ENCODE results near the gene KCNG1. TPM values are rescaled to one million over a fixed set of nuclear protein-coding genes. Genes with fewer than 3 reads are reported as not detected.

Gene KCNG1
- polyA plus RNA-seq, 6 donors from 2014 or later = 32.3 to 184 (median 107) TPM

DNA sequence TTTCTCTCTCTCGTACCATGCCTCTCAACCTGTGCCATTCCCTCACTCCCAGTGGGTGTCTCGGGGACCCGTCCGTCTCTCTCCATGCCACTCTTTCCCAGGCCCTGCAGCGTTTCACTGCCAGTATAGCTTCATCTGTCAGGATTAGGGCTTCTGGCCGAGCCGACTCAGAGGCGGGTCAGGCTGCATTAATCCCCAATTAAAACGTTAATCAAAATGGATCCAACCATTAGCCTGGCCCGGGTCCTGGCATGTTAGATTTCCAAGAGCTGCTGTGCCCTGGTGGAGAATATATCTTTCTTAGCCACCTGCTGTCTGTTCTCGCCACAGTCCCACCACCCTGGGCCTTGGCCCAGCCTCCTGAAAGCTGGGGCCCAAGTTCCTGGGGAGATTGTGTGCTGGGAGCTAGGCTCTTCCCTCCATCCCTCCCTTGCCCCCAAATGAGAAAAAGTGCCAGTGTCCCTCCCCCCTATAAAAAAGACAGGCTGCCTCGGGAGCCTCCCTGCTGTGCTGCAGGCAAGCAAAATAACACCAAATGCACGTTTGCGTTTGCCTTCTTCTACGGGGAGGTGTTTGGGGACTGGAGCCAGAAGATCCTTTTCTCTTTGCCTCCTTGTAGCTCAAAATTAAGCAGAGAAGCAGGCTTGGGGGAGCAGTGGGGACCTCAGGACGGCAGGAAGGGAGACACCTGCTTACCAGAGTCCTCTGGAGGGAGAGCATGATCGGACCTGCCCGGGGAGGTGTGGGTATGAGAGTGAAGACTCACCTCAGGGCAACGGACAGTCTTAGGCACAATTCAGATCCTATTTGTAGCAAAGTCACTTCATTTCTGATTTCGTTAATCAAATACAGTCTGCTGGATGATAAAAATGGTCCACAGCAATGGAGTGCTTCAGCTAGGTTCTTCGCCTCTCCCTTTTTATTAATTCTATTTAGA lies 3.0 kb downstream of the KCNG1 start:
- DNase-seq = no peak
- H3K4me3 Mint-ChIP-seq = peak overlapping the region in 7 of 8 donors; percentile 30 to 94 (median 91)
- ATAC-seq (ENCODE audit: low read depth in 2 of 2) = no peak
- peaks cover 0 to 11% of the 10 kb centered on the region in 2 donors for H3K36me3 Mint-ChIP-seq
- peaks cover 30 to 84% (median 31%) of the 10 kb centered on the region in 3 donors for H3K4me1 Mint-ChIP-seq
- H3K27me3 Mint-ChIP-seq = peaks cover 9 to 68% (median 48%) of the 10 kb centered on the region in 3 donors
- peak overlapping the region in 1 of 6 donors; percentile 11 for H3K27ac Mint-ChIP-seq
- H3K9me3 Mint-ChIP-seq = peaks cover 0 to 2% (median 0%) of the 10 kb centered on the region in 7 donors

DNA sequence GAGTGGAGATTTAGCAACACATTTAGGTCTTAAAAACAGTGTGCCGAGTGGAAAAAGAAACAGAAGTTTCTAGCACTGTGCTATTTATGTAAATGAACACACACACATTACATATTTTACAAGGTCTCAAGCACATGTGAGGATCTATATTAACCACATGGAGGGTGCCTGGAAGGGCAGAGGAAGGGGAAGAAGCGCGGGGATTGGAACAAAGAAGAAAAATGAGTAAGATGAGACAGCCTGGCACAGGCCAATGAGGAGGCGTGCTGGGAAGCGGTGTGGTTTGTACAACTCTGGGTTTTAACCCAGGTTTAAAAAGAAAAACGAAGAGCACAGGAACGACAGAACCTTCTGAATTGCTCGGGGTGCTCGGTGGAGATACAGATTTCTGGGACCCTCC lies 5.7 kb downstream of the KCNG1 start:
- peak overlapping the region in 4 of 8 donors; percentile 2 to 57 (median 39) for H3K4me3 Mint-ChIP-seq
- peaks cover 0 to 58% (median 41%) of the 10 kb centered on the region in 3 donors for H3K27me3 Mint-ChIP-seq
- peaks cover 0 to 11% of the 10 kb centered on the region in 2 donors for H3K36me3 Mint-ChIP-seq
- DNase-seq (no peak), ATAC-seq (ENCODE audit: low read depth in 2 of 2) (no peak)
- H3K4me1 Mint-ChIP-seq = peaks cover 13 to 93% (median 30%) of the 10 kb centered on the region in 3 donors
- H3K27ac Mint-ChIP-seq = peak overlapping the region in 2 of 6 donors; percentile 1 to 77
- H3K9me3 Mint-ChIP-seq = no peaks in the 10 kb centered on the region

DNA sequence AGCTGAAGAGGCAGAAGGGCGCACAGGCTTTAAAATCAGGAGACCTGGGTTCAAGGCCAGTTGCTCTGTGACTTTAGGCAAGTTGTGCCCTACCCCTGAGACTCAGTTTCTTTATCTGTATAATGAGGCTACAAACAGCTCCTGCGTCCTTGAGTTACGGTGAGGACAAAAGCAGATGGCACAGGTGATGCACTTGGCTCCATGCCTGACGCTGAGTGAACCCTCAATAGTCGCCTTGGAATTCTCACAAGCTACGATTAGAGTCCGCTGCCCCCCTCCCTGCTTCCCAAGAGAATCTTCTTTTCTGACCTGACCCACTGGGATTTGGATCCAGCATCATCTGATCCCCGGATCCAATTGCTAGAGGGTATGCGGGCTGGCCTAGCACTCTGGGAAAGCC lies 6.4 kb downstream of the KCNG1 start:
- peaks cover 6 to 86% (median 23%) of the 10 kb centered on the region in 3 donors for H3K4me1 Mint-ChIP-seq
- DNase-seq (no peak), ATAC-seq (ENCODE audit: low read depth in 2 of 2) (no peak)
- H3K9me3 Mint-ChIP-seq = no peaks in the 10 kb centered on the region
- peak overlapping the region in 1 of 8 donors; percentile 47 for H3K4me3 Mint-ChIP-seq
- peaks cover 0 to 10% of the 10 kb centered on the region in 2 donors for H3K36me3 Mint-ChIP-seq
- peaks cover 0 to 50% (median 33%) of the 10 kb centered on the region in 3 donors for H3K27me3 Mint-ChIP-seq
- H3K27ac Mint-ChIP-seq = peak overlapping the region in 1 of 6 donors; percentile 64

DNA sequence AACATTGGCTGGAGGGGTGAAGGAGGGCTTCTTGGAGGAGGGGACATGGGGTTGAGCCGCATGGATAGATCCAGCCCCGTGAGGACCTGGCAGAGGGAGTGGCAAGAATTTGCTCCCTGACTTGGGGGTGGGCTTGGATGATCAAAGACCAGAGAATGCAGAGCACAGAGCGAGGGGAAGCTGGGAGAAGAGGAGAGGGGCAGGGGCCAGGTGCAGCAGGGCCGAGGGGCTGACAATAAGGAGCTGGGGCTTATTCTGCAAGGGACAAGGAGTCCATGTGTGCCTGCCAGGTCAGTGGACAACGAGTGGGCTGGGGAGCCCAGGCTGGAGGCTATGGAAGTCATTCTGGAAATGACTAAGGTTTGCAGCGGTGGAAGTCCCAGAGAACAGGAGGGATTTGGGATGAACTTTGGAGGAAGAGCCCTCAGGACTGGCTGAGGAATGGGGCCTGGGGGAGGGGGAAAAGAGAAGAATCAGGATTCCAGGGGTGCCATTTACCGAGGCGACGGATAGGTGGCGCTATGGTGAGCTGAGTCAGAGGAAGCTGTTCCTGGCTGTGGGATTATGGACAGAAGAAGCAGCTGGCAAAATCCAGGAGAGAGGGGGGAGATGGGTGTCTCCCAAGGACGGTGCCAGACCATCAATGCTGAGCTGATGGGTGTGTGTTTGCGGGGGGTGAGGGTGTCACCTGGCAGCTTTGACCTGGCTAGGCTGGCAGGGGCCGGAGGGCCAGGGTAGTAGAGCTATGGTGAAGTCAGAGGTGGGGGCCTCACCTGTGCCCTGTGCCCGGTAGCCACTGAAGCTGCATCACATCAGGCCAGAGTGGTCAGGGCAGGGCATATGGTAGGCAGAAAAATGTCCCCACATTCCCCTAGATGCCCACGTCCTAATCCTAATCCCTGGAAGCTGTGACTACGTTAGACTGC lies 7.8 kb downstream of the KCNG1 start:
- Mint-ChIP-seq H3K4me1 (peaks cover 0 to 82% (median 23%) of the 10 kb centered on the region in 3 donors), H3K27me3 (peaks cover 0 to 39% (median 26%) of the 10 kb centered on the region in 3 donors), H3K27ac (peak overlapping the region in 5 of 6 donors; percentile 14 to 93 (median 47)), H3K36me3 (peaks cover 0 to 6% of the 10 kb centered on the region in 2 donors), H3K4me3 (peak overlapping the region in 5 of 8 donors; percentile 35 to 71 (median 67)), H3K9me3 (no peaks in the 10 kb centered on the region)
- DNase-seq = no peak
- no peak for ATAC-seq (ENCODE audit: low read depth in 2 of 2)

DNA sequence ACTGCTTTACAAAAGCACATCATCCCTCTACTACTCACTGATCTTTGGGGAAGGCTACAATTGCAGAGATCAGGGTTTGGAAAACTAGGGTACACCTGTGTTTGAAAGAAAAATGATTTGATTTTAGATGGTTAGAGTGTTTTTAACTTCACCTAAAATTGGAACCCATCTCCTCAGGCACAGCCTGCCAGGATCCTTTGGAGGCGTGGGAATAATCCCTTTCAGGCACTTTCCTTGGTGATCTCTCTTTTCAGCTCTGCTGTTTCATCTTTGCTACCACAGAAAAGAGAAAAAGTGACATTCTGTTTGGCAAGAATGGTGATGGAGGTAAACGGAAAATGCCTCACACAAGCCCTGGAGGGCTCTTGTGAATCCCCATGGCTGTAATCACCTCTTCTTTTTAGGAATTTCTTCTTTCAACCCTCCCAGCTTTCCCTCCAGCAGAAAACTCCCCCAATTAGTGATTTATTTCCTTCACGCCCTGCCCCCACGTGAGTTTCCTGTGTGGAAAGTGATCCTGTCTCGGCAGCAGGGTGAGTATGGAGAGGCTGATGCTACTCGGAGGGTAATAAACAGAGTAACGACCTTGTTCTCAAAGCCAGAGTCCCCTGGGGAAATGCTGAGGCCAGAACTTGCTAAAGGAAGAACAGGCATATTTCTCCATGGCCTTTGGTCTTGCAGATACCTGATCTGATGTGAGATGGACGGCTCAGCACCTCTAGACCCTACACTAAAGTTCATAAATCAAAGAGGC lies 9.2 kb downstream of the KCNG1 start:
- ATAC-seq (ENCODE audit: low read depth in 2 of 2) (no peak), DNase-seq (no peak)
- Mint-ChIP-seq H3K27ac (peak overlapping the region in 3 of 6 donors; percentile 24 to 59 (median 49)), H3K36me3 (peaks cover 0 to 11% of the 10 kb centered on the region in 2 donors), H3K4me3 (peak overlapping the region in 3 of 8 donors; percentile 55 to 71 (median 58)), H3K9me3 (no peaks in the 10 kb centered on the region), H3K27me3 (peaks cover 0 to 31% (median 20%) of the 10 kb centered on the region in 3 donors), H3K4me1 (peaks cover 0 to 72% (median 23%) of the 10 kb centered on the region in 3 donors)

DNA sequence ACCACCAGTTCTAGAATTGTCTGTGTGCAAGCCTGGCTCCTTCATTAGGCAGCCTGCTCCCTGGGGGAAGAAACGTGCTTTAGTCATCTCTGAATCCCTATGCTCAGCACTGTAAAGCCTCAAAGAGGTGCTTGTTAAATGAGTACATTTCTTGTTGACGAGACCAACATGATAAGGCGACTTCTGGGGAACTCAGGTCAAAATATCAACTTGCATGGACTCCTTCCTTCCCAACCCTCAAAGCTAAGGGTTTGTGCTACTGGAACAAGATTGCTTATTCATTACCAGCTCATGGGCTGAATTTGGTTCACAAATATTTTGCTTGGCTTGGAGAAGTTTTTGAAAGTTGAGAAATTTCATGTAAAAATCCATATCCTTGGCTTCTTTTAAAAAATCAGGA lies 10.6 kb downstream of the KCNG1 start:
- no peak overlapping the region for H3K27ac Mint-ChIP-seq
- no peaks in the 10 kb centered on the region for H3K9me3 Mint-ChIP-seq
- ATAC-seq (ENCODE audit: low read depth in 2 of 2) (no peak), DNase-seq (no peak)
- peaks cover 0 to 14% of the 10 kb centered on the region in 2 donors for H3K36me3 Mint-ChIP-seq
- H3K4me3 Mint-ChIP-seq = peak overlapping the region in 1 of 8 donors; percentile 4
- peaks cover 0 to 26% (median 20%) of the 10 kb centered on the region in 3 donors for H3K27me3 Mint-ChIP-seq
- peaks cover 0 to 59% (median 22%) of the 10 kb centered on the region in 3 donors for H3K4me1 Mint-ChIP-seq

DNA sequence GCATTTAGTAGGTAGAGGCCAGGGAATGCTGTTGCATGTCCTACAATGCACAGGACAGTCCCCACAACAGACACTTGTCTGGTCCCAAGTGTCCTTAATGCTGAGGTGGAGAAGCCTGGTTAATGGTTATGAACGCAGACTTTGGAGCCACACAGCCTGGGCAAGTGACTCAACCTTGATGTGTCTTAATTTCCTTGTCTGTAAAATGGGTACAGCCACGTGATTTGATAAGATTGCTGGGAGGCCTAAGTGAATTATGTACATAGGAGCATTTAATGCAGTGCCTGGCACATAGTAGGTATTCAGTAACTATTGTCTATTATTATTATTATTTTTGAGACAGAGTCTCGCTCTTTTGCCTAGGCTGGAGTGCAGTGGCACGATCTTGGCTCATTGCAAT lies 11.4 kb downstream of the KCNG1 start:
- Mint-ChIP-seq H3K27me3 (peaks cover 0 to 23% (median 20%) of the 10 kb centered on the region in 3 donors), H3K9me3 (no peaks in the 10 kb centered on the region), H3K27ac (no peak overlapping the region), H3K4me1 (peaks cover 0 to 51% (median 19%) of the 10 kb centered on the region in 3 donors), H3K4me3 (peak overlapping the region in 1 of 8 donors; percentile 44), H3K36me3 (peaks cover 0 to 9% of the 10 kb centered on the region in 2 donors)
- DNase-seq = no peak
- no peak for ATAC-seq (ENCODE audit: low read depth in 2 of 2)

DNA sequence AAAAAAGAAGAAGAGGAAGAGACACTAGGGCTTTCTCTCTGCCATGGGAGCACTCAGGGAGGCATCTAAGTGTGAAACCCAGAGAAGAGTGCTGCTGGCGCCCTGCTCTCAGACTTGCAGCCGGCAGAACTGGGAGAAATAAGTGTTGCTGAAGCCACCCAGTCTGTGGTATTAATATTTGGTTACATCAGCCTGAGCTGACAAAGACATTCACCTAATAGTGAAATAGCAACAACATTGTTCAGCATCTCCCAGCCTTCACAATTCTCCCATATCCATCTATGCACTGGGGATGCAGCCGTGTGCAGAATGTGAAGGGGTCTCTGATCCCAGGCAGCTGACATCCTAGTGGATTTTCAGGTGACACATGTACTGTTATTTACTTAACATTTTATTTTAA lies 12.0 kb downstream of the KCNG1 start:
- peak overlapping the region in 1 of 6 donors; percentile 39 for H3K27ac Mint-ChIP-seq
- H3K9me3 Mint-ChIP-seq = no peaks in the 10 kb centered on the region
- peaks cover 0 to 9% of the 10 kb centered on the region in 2 donors for H3K36me3 Mint-ChIP-seq
- peaks cover 0 to 27% (median 20%) of the 10 kb centered on the region in 3 donors for H3K27me3 Mint-ChIP-seq
- ATAC-seq (ENCODE audit: low read depth in 2 of 2) (no peak), DNase-seq (no peak)
- peak overlapping the region in 1 of 8 donors; percentile 25 for H3K4me3 Mint-ChIP-seq
- peaks cover 0 to 45% (median 19%) of the 10 kb centered on the region in 3 donors for H3K4me1 Mint-ChIP-seq

DNA sequence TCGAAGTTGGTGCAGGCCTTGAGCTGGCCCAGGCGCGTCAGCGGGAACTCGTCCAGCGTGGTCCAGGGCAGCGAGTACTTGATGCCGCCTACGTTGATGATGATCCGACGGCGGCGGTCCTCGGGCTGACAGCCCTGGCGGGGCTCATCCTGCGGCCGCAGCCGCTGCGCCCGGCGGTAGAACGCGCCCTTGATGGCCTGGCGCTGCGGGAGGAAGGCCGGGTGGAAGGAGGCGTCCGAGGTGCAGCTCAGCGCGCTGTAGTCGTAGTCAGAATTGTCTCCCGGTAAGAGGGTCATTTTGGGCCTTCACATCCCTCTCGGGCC lies 12.9 kb downstream of the KCNG1 start:
- no peak for DNase-seq
- Mint-ChIP-seq H3K36me3 (peaks cover 6 to 9% of the 10 kb centered on the region in 2 donors), H3K9me3 (no peaks in the 10 kb centered on the region), H3K4me3 (no peak overlapping the region), H3K27ac (no peak overlapping the region), H3K27me3 (peaks cover 0 to 27% (median 18%) of the 10 kb centered on the region in 3 donors), H3K4me1 (peaks cover 0 to 39% (median 12%) of the 10 kb centered on the region in 3 donors)
- no peak for ATAC-seq (ENCODE audit: low read depth in 2 of 2)

DNA sequence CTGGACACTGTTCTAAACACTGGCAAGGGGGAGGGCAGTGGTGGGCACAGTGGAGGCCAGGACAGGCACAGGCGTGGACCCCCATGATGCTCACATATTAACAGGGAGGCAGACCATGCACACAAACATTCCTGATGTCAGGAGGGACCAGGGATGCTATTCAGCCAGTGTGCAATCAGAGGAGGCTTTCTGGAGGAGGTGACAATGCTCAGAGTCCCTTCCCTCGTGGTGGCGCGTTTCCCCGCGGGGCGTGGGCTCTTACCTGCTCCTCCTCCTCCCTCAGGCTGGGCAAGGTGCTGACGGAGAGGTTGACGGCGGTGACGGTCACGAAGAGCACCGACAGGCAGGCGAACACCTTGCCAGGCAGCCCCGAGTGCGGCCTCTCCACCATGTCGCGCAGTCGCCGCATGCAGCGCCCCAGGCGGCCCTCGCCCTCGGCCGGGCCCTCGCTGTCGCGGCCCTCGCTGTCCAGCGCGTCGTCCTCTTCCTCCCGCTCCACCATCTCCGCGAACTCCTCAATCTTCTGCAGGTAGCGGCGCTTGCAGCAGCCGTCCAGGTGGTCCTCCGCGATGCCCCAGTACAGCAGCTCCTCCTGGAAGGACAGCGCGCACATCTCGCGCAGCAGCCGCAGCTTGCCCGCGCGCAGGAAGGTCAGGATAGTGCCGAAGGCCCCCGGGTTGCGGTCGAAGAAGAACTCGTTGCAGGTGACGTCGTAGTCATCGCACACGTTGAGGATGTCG lies 13.4 kb downstream of the KCNG1 start:
- Mint-ChIP-seq H3K27me3 (peaks cover 0 to 25% (median 15%) of the 10 kb centered on the region in 3 donors), H3K4me3 (peak overlapping the region in 1 of 8 donors; percentile 9), H3K36me3 (peaks cover 8 to 9% of the 10 kb centered on the region in 2 donors), H3K4me1 (peaks cover 0 to 35% (median 6%) of the 10 kb centered on the region in 3 donors), H3K27ac (no peak overlapping the region), H3K9me3 (no peaks in the 10 kb centered on the region)
- DNase-seq = no peak
- no peak for ATAC-seq (ENCODE audit: low read depth in 2 of 2)

DNA sequence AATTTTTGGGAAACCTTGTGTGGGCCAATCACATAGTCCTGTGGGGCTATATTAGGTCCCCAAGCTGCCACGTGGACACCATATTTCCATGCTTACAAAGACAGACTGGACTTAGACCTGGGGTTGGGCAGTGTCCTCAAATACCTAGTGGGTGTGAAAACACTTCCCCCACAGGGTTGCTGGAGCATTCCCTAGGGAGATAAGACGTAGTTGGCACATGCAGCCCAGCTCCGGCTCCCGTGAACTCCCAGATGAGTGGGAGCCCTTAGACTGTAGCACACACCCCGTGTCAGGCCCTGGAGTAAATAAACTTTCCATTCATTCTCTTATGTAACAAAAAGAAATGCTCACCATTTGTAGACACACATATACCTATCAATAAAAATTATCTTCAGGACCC lies 14.2 kb downstream of the KCNG1 start:
- H3K36me3 Mint-ChIP-seq = peaks cover 8 to 9% of the 10 kb centered on the region in 2 donors
- H3K9me3 Mint-ChIP-seq = no peaks in the 10 kb centered on the region
- peaks cover 0 to 20% (median 9%) of the 10 kb centered on the region in 3 donors for H3K27me3 Mint-ChIP-seq
- DNase-seq (no peak), ATAC-seq (ENCODE audit: low read depth in 2 of 2) (no peak)
- no peak overlapping the region for H3K27ac Mint-ChIP-seq
- H3K4me1 Mint-ChIP-seq = peaks cover 0 to 27% (median 0%) of the 10 kb centered on the region in 3 donors
- no peak overlapping the region for H3K4me3 Mint-ChIP-seq

DNA sequence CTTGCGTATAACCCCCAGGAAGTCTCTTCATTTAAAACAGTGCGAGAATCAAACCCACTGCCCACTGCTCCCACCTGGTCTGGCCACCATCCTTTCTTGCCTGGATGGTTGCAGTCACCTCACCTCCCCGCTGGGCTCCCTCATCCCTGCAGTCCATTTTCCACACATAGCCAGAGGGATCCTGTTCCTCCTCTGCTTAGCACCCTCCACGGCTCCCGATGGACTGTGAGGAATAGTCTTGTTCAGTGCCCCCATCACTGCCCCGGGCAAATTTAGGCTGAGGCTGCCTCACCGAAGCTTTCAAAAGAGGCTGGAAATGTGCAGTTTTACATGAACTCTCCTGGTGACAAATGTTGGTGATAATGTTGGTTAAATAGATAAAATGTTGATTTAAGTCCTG lies 17.7 kb downstream of the KCNG1 start:
- ATAC-seq (ENCODE audit: low read depth in 2 of 2) (no peak), DNase-seq (no peak)
- H3K9me3 Mint-ChIP-seq = no peaks in the 10 kb centered on the region
- peaks cover 5 to 34% (median 29%) of the 10 kb centered on the region in 3 donors for H3K27me3 Mint-ChIP-seq
- H3K4me1 Mint-ChIP-seq = peaks cover 0 to 9% (median 0%) of the 10 kb centered on the region in 3 donors
- peaks cover 9 to 11% of the 10 kb centered on the region in 2 donors for H3K36me3 Mint-ChIP-seq
- H3K27ac Mint-ChIP-seq = no peak overlapping the region
- no peak overlapping the region for H3K4me3 Mint-ChIP-seq
